HepG2 (cell line): ENCODE data around the gene JUND. TPM values are rescaled to one million over a fixed set of nuclear protein-coding genes. Genes with fewer than 3 reads are reported as not detected.

Source experiments
- BHLHE40 ChIP-seq: IDR thresholded peaks from 2 replicates; pipeline ENCODE4 v1.6.1; 2011; ENCODE audit warnings: low read length, improper control_type of control experiment
- CEBPG ChIP-seq: IDR thresholded peaks from 2 replicates; pipeline ENCODE4 v1.6.1; 2016
- CHD4 ChIP-seq: fragments of 200-600 bp; sonication (generic); IDR thresholded peaks from 2 replicates; pipeline ENCODE4 v1.7.0; 2017; ENCODE audit warnings: mild to moderate bottlenecking, low read length, borderline replicate concordance
- CREB1 ChIP-seq, 2 experiments: fragments of 450-650 bp in 1 of 2; IDR thresholded peaks; 2 replicates each; pipeline ENCODE4 v1.6.1; 2016 to 2017; ENCODE audit warnings: control low read depth in 1 of 2, mild to moderate bottlenecking in 1 of 2, missing compliant biosample characterization in 1 of 2, missing genetic modification characterization in 1 of 2
- DNMT3B ChIP-seq: conservative IDR thresholded peaks from 2 replicates; pipeline ENCODE4 v1.6.1; 2016; ENCODE audit warnings: missing biosample characterization, control low read depth
- ERF ChIP-seq: IDR thresholded peaks from 2 replicates; pipeline ENCODE4 v1.6.1; 2018; ENCODE audit warnings: missing biosample characterization, missing genetic modification reagents
- FOXJ3 ChIP-seq: sonication (generic); formaldehyde crosslinking; IDR thresholded peaks from 2 replicates; pipeline ENCODE4 v1.4.0; 2020; ENCODE audit warnings: missing genetic modification reagents, mild to moderate bottlenecking, borderline replicate concordance
- GABPB1 ChIP-seq: IDR thresholded peaks from 2 replicates; pipeline ENCODE4 v1.6.1; 2016; ENCODE audit warnings: mild to moderate bottlenecking, missing genetic modification reagents, moderate library complexity, missing compliant biosample characterization
- IRF9 ChIP-seq: sonication (generic); formaldehyde crosslinking; IDR thresholded peaks from 2 replicates; pipeline ENCODE4 v1.8.0; 2022; ENCODE audit warnings: missing genetic modification reagents, mild to moderate bottlenecking, borderline replicate concordance
- MIXL1 ChIP-seq: IDR thresholded peaks from 2 replicates; pipeline ENCODE4 v1.6.1; 2016
- PITX1 ChIP-seq: sonication (generic); formaldehyde crosslinking; IDR thresholded peaks from 2 replicates; pipeline ENCODE4 v1.5.1; 2020; ENCODE audit warnings: mild to moderate bottlenecking, missing genetic modification reagents
- PREB ChIP-seq: sonication (generic); formaldehyde crosslinking; IDR thresholded peaks from 2 replicates; pipeline ENCODE4 v1.4.0; 2020; ENCODE audit warnings: missing genetic modification reagents
- RARA ChIP-seq: IDR thresholded peaks from 2 replicates; pipeline ENCODE4 v1.6.1; 2016; ENCODE audit warnings: missing genetic modification reagents, missing compliant biosample characterization
- RBAK ChIP-seq: sonication (generic); formaldehyde crosslinking; IDR thresholded peaks from 2 replicates; pipeline ENCODE4 v1.5.1; 2020; ENCODE audit warnings: mild to moderate bottlenecking, missing genetic modification reagents
- SNRNP70 ChIP-seq: fragments of 200-400 bp; formaldehyde crosslinking; IDR thresholded peaks from 2 replicates; pipeline ENCODE4 v1.6.1; 2017; ENCODE audit warnings: mild to moderate bottlenecking, low read depth, low read length, moderate library complexity
- SRF ChIP-seq: IDR thresholded peaks from 2 replicates; pipeline ENCODE4 v1.6.1; 2011; ENCODE audit warnings: mild to moderate bottlenecking, low read depth, low read length, moderate library complexity
- TARDBP ChIP-seq: sonication (generic); formaldehyde crosslinking; IDR thresholded peaks from 2 replicates; pipeline ENCODE4 v1.8.0; 2022; ENCODE audit warnings: mild to moderate bottlenecking, missing genetic modification reagents
- YEATS4 ChIP-seq: sonication (generic); formaldehyde crosslinking; IDR thresholded peaks from 2 replicates; pipeline ENCODE4 v1.4.0; 2020; ENCODE audit warnings: missing genetic modification reagents, borderline replicate concordance
- ZFP62 ChIP-seq: sonication (generic); formaldehyde crosslinking; IDR thresholded peaks from 2 replicates; pipeline ENCODE4 v1.4.0; 2020; ENCODE audit warnings: missing genetic modification reagents
- ZKSCAN8 ChIP-seq: IDR thresholded peaks from 2 replicates; pipeline ENCODE4 v1.6.1; 2016; ENCODE audit warnings: borderline replicate concordance, missing genetic modification reagents, missing compliant biosample characterization
- ZMAT3 ChIP-seq: sonication (generic); formaldehyde crosslinking; conservative IDR thresholded peaks from 2 replicates; pipeline ENCODE4 v1.7.0; 2021; ENCODE audit warnings: missing genetic modification reagents
- ZNF530 ChIP-seq: sonication (generic); formaldehyde crosslinking; IDR thresholded peaks from 2 replicates; pipeline ENCODE4 v1.5.0; 2020; ENCODE audit warnings: low read depth, mild to moderate bottlenecking, missing genetic modification reagents
- ZNF589 ChIP-seq: sonication (generic); formaldehyde crosslinking; conservative IDR thresholded peaks from 2 replicates; pipeline ENCODE4 v1.8.0; 2022; ENCODE audit warnings: mild to moderate bottlenecking, moderate library complexity, missing genetic modification reagents
- ZNF773 ChIP-seq: sonication (generic); formaldehyde crosslinking; IDR thresholded peaks from 2 replicates; pipeline ENCODE4 v1.4.0; 2020; ENCODE audit warnings: missing genetic modification reagents, borderline replicate concordance
- polyA plus RNA-seq, 8 experiments: library from polyadenylated mRNA; depleted of rRNA in 3 of 8; stranded (reverse) in 7 of 8; unstranded in 1 of 8; fragments of >200 nt; fragmentation: Illumina TruSeq in 4 of 8; extraction: Trizol in 4 of 8; gene quantifications; 2 replicates each; pipeline versions ENCODE4 v1.2.1 to v1.2.3, GENCODE V29; 2011 to 2016; ENCODE audit warnings: low read depth in 4 of 8, missing spikeins in 1 of 8, mixed read lengths in 1 of 8; ENCODE audit not compliant: insufficient read depth in 1 of 8
- total RNA-seq, 5 experiments: library from RNA; depleted of rRNA; stranded (reverse); fragments of >200 nt; fragmentation: Illumina TruSeq; extraction: Trizol; gene quantifications; 2 replicates each; pipeline ENCODE4 v1.2.3, GENCODE V29; 2016; ENCODE audit warnings: low read depth in 1 of 5
- TF ChIP-seq, protein P1 (sequence below), 2 experiments: sonication (generic) in 1 of 2; formaldehyde crosslinking in 1 of 2; IDR thresholded peaks; 2 replicates each; pipeline versions ENCODE4 v1.4.0 to v1.6.1; 2016 to 2020; ENCODE audit warnings: borderline replicate concordance in 1 of 2, low read depth in 1 of 2, mild to moderate bottlenecking in 1 of 2, missing genetic modification reagents in 1 of 2

The JUND gene
- total and polyA plus RNA-seq, 2 of the 13 experiments (the other 11 are each of a cell fraction or from before 2014, with no cell fraction given) = 41.2 to 59.8 TPM

- TF ChIP-seq IRF9 (no peak), ZNF530 (CRISPR knock-in tag) (no peak), CEBPG (CRISPR knock-in tag) (no peak), SNRNP70 (no peak), FOXJ3 (no peak), TARDBP (CRISPR knock-in tag) (no peak), DNMT3B (CRISPR knock-in tag) (no peak), MIXL1 (CRISPR knock-in tag) (no peak), CHD4 (no peak), ZKSCAN8 (CRISPR knock-in tag) (0 out of 2 replicates have a peak, but pooled peaks have one; percentile 49), PITX1 (CRISPR knock-in tag) (peak; percentile 55; the same call in 1 of the 2 replicates), RBAK (CRISPR knock-in tag) (no peak), ZMAT3 (CRISPR knock-in tag) (no peak), ERF (CRISPR knock-in tag) (peak; percentile 64), SRF (no peak), ZNF589 (CRISPR knock-in tag) (no peak), RARA (CRISPR knock-in tag) (peak; percentile 98), ZFP62 (CRISPR knock-in tag) (no peak), ZNF773 (CRISPR knock-in tag) (peak; percentile 73; the same call in 1 of the 2 replicates), YEATS4 (CRISPR knock-in tag) (peak; percentile 37; the same call in 1 of the 2 replicates), BHLHE40 (no peak), GABPB1 (peak; percentile 77; the same call in 1 of the 2 replicates), CREB1 (IDR thresholded peaks at IDR 0.05) (0 out of 2 replicates have a peak, but pooled peaks have one; percentile 9), CREB1 (CRISPR knock-in tag; IDR thresholded peaks at IDR 0.05) (0 out of 2 replicates have a peak, but pooled peaks have one; percentile 13), PREB (CRISPR knock-in tag) (no peak)
- TF ChIP-seq, protein P1, sequence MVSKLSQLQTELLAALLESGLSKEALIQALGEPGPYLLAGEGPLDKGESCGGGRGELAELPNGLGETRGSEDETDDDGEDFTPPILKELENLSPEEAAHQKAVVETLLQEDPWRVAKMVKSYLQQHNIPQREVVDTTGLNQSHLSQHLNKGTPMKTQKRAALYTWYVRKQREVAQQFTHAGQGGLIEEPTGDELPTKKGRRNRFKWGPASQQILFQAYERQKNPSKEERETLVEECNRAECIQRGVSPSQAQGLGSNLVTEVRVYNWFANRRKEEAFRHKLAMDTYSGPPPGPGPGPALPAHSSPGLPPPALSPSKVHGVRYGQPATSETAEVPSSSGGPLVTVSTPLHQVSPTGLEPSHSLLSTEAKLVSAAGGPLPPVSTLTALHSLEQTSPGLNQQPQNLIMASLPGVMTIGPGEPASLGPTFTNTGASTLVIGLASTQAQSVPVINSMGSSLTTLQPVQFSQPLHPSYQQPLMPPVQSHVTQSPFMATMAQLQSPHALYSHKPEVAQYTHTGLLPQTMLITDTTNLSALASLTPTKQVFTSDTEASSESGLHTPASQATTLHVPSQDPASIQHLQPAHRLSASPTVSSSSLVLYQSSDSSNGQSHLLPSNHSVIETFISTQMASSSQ (IDR thresholded peaks at IDR 0.05; ENCODE audit: low read depth) = no peak
- TF ChIP-seq, protein P1 (CRISPR knock-in tag; IDR thresholded peaks at IDR 0.05; ENCODE audit: borderline replicate concordance) = no peak; the same call in 1 of the 2 replicates
Observed at GRCh38 chr19:18291590-18292461, 10.4 kb upstream of the JUND start (continued).
